ENCODE results near the gene MANEAL. TPM values are rescaled to one million over a fixed set of nuclear protein-coding genes. Genes with fewer than 3 reads are reported as not detected.

The MANEAL gene
- total and polyA plus RNA-seq, 2 of the 13 experiments (the other 11 are each of a cell fraction or from before 2014, with no cell fraction given), result 20.8 to 26.4 TPM

DNA sequence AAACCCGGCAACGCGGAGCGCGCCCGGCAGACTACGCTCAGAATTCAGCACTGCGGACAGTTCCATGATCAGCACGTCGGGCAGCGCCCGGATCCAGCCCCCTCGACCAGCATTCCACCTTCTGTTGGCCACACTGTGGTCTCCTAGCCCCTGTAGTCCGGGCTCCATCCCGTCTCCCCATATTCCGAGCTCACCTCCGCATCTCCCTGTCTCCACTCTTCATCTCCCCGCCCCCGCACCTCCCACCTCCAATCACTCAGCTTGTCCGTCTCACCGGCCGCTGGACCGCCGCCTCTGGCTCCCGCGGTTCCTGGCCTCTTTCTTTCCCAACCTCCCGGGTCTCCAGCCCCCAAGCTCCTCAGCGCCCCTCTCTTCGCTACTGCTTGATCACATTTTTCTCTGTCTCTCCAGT lies 29.2 kb upstream of the MANEAL start (continued):
- TF ChIP-seq, protein P1, sequence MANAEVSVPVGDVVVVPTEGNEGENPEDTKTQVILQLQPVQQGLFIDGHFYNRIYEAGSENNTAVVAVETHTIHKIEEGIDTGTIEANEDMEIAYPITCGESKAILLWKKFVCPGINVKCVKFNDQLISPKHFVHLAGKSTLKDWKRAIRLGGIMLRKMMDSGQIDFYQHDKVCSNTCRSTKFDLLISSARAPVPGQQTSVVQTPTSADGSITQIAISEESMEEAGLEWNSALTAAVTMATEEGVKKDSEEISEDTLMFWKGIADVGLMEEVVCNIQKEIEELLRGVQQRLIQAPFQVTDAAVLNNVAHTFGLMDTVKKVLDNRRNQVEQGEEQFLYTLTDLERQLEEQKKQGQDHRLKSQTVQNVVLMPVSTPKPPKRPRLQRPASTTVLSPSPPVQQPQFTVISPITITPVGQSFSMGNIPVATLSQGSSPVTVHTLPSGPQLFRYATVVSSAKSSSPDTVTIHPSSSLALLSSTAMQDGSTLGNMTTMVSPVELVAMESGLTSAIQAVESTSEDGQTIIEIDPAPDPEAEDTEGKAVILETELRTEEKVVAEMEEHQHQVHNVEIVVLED (CRISPR knock-in tag; IDR thresholded peaks at IDR 0.05; ENCODE audit: borderline replicate concordance), result peak; percentile 23; the same call in 1 of the 2 replicates
- peak; percentile 97; the same call in 1 of the 2 replicates for TF ChIP-seq ZNF180 (CRISPR knock-in tag; IDR thresholded peaks at IDR 0.05; ENCODE audit: borderline replicate concordance, low read depth)
- peak; percentile 93 for TF ChIP-seq ELF3 (CRISPR knock-in tag; IDR thresholded peaks at IDR 0.05)
- TF ChIP-seq ZNF761 (CRISPR knock-in tag; conservative IDR thresholded peaks at IDR 0.05), result peak; percentile 85; the same call in 1 of the 2 replicates
- TF ChIP-seq TRIM24 (CRISPR knock-in tag; IDR thresholded peaks at IDR 0.05), result no peak
- peak; percentile 95 for TF ChIP-seq REXO4 (CRISPR knock-in tag; IDR thresholded peaks at IDR 0.05; ENCODE audit: borderline replicate concordance)
- peak; percentile 84 for TF ChIP-seq NFE2 (CRISPR knock-in tag; IDR thresholded peaks at IDR 0.05)
- TF ChIP-seq, protein P2, sequence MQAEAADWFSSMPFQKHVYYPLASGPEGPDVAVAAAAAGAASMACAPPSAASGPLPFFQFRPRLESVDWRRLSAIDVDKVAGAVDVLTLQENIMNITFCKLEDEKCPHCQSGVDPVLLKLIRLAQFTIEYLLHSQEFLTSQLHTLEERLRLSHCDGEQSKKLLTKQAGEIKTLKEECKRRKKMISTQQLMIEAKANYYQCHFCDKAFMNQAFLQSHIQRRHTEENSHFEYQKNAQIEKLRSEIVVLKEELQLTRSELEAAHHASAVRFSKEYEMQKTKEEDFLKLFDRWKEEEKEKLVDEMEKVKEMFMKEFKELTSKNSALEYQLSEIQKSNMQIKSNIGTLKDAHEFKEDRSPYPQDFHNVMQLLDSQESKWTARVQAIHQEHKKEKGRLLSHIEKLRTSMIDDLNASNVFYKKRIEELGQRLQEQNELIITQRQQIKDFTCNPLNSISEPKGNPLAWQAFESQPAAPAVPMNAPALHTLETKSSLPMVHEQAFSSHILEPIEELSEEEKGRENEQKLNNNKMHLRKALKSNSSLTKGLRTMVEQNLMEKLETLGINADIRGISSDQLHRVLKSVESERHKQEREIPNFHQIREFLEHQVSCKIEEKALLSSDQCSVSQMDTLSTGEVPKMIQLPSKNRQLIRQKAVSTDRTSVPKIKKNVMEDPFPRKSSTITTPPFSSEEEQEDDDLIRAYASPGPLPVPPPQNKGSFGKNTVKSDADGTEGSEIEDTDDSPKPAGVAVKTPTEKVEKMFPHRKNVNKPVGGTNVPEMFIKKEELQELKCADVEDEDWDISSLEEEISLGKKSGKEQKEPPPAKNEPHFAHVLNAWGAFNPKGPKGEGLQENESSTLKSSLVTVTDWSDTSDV (CRISPR knock-in tag; IDR thresholded peaks at IDR 0.05), result peak; percentile 98
- TF ChIP-seq, protein P3, sequence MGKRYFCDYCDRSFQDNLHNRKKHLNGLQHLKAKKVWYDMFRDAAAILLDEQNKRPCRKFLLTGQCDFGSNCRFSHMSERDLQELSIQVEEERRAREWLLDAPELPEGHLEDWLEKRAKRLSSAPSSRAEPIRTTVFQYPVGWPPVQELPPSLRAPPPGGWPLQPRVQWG (CRISPR knock-in tag; IDR thresholded peaks at IDR 0.05; ENCODE audit: borderline replicate concordance, low read depth), result peak; percentile 96
- TF ChIP-seq, protein P4, sequence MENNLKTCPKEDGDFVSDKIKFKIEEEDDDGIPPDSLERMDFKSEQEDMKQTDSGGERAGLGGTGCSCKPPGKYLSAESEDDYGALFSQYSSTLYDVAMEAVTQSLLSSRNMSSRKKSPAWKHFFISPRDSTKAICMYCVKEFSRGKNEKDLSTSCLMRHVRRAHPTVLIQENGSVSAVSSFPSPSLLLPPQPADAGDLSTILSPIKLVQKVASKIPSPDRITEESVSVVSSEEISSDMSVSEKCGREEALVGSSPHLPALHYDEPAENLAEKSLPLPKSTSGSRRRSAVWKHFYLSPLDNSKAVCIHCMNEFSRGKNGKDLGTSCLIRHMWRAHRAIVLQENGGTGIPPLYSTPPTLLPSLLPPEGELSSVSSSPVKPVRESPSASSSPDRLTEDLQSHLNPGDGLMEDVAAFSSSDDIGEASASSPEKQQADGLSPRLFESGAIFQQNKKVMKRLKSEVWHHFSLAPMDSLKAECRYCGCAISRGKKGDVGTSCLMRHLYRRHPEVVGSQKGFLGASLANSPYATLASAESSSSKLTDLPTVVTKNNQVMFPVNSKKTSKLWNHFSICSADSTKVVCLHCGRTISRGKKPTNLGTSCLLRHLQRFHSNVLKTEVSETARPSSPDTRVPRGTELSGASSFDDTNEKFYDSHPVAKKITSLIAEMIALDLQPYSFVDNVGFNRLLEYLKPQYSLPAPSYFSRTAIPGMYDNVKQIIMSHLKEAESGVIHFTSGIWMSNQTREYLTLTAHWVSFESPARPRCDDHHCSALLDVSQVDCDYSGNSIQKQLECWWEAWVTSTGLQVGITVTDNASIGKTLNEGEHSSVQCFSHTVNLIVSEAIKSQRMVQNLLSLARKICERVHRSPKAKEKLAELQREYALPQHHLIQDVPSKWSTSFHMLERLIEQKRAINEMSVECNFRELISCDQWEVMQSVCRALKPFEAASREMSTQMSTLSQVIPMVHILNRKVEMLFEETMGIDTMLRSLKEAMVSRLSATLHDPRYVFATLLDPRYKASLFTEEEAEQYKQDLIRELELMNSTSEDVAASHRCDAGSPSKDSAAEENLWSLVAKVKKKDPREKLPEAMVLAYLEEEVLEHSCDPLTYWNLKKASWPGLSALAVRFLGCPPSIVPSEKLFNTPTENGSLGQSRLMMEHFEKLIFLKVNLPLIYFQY (CRISPR knock-in tag; IDR thresholded peaks at IDR 0.05; ENCODE audit: borderline replicate concordance), result peak; percentile 99
- no peak for TF ChIP-seq SNRNP70 (IDR thresholded peaks at IDR 0.05; ENCODE audit: low read depth, low read length)
- TF ChIP-seq, protein P5, sequence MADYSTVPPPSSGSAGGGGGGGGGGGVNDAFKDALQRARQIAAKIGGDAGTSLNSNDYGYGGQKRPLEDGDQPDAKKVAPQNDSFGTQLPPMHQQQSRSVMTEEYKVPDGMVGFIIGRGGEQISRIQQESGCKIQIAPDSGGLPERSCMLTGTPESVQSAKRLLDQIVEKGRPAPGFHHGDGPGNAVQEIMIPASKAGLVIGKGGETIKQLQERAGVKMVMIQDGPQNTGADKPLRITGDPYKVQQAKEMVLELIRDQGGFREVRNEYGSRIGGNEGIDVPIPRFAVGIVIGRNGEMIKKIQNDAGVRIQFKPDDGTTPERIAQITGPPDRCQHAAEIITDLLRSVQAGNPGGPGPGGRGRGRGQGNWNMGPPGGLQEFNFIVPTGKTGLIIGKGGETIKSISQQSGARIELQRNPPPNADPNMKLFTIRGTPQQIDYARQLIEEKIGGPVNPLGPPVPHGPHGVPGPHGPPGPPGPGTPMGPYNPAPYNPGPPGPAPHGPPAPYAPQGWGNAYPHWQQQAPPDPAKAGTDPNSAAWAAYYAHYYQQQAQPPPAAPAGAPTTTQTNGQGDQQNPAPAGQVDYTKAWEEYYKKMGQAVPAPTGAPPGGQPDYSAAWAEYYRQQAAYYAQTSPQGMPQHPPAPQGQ (CRISPR knock-in tag; IDR thresholded peaks at IDR 0.05; ENCODE audit: borderline replicate concordance), result no peak
- peak; percentile 99 for TF ChIP-seq ZNF468 (CRISPR knock-in tag; IDR thresholded peaks at IDR 0.05)
- peak; percentile 100 for TF ChIP-seq ETV6 (CRISPR knock-in tag; conservative IDR thresholded peaks at IDR 0.05)
- TF ChIP-seq NFKB2 (CRISPR knock-in tag; IDR thresholded peaks at IDR 0.05; ENCODE audit: borderline replicate concordance), result peak; percentile 100

Data from HepG2 (cell line).